VCaP (cell line): ENCODE measurements around the gene PIP4K2A.

Experiments used
- H3K27ac ChIP-seq: fragments of 450-650 bp; 2 replicates; pipeline ENCODE4 v1.5.1; 2017
- CTCF ChIP-seq: fragments of 450-650 bp; conservative IDR thresholded peaks from 2 replicates; pipeline ENCODE4 v1.5.1; 2017; ENCODE audit warnings: mild to moderate bottlenecking, moderate library complexity

Gene PIP4K2A

GRCh38 chr10:22681783-22682183 is 32.6 kb downstream of the PIP4K2A start:
- H3K27ac ChIP-seq, result no peak overlapping the region
- TF ChIP-seq CTCF, result no peak

GRCh38 chr10:22681301-22681700 is 33.1 kb downstream of the PIP4K2A start:
- H3K27ac ChIP-seq, result no peak overlapping the region
- TF ChIP-seq CTCF, result no peak

- no peak for TF ChIP-seq CTCF
- H3K27ac ChIP-seq, result no peak overlapping the region
These were observed 34.8 kb downstream of the PIP4K2A start for GRCh38 chr10:22679608-22680007.

GRCh38 chr10:22677333-22677732 is 37.0 kb downstream of the PIP4K2A start:
- no peak overlapping the region for H3K27ac ChIP-seq
- TF ChIP-seq CTCF, result no peak

- H3K27ac ChIP-seq, result no peak overlapping the region
- no peak for TF ChIP-seq CTCF
These were observed 37.9 kb downstream of the PIP4K2A start for GRCh38 chr10:22676435-22676834.

- TF ChIP-seq CTCF, result no peak
These were observed 39.8 kb downstream of the PIP4K2A start for GRCh38 chr10:22674573-22674930.

GRCh38 chr10:22673785-22674572 is 40.4 kb downstream of the PIP4K2A start:
- no peak overlapping the region for H3K27ac ChIP-seq
- no peak for TF ChIP-seq CTCF

More at GRCh38 chr10:22674573-22674930, 39.8 kb downstream of the PIP4K2A start:
- H3K27ac ChIP-seq, result no peak overlapping the region
